ENCODE data around the gene NTM. TPM values are rescaled to one million over a fixed set of nuclear protein-coding genes. Genes with fewer than 3 reads are reported as not detected.

NTM gene
- total and polyA plus RNA-seq, 12 donors = 0.26 to 11.5 (median 4.0) TPM

- intact Hi-C loops (cut with DNase I) = no loop called here
- no peak for TF ChIP-seq POLR2A (IDR thresholded peaks at IDR 0.05)
- TF ChIP-seq, protein P1, sequence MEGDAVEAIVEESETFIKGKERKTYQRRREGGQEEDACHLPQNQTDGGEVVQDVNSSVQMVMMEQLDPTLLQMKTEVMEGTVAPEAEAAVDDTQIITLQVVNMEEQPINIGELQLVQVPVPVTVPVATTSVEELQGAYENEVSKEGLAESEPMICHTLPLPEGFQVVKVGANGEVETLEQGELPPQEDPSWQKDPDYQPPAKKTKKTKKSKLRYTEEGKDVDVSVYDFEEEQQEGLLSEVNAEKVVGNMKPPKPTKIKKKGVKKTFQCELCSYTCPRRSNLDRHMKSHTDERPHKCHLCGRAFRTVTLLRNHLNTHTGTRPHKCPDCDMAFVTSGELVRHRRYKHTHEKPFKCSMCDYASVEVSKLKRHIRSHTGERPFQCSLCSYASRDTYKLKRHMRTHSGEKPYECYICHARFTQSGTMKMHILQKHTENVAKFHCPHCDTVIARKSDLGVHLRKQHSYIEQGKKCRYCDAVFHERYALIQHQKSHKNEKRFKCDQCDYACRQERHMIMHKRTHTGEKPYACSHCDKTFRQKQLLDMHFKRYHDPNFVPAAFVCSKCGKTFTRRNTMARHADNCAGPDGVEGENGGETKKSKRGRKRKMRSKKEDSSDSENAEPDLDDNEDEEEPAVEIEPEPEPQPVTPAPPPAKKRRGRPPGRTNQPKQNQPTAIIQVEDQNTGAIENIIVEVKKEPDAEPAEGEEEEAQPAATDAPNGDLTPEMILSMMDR (IDR thresholded peaks at IDR 0.05) = no peak
- no peak for DNase-seq
- Histone ChIP-seq H3K36me3 (replicated peaks in 1 of 2) (no peaks in the 10 kb centered on the region), H3K4me1 (replicated peaks in 1 of 2) (no peaks in the 10 kb centered on the region), H3K27me3 (no peaks in the 10 kb centered on the region), H3K9me3 (replicated peaks in 1 of 3) (no peaks in the 10 kb centered on the region), H3K27ac (no peak overlapping the region), H3K4me3 (no peak overlapping the region)
- WGBS, 4 donors = 55 to 66% (median 61%) methylated on average over 7 to 9 of the region's 9 CpGs
These were observed 286.4 kb downstream of the NTM start for GRCh38 chr11:131656839-131657211.

- peak in 1 of 7 donors; percentile 30 for DNase-seq
- Histone ChIP-seq H3K4me3 (no peak overlapping the region), H3K27me3 (no peaks in the 10 kb centered on the region), H3K27ac (no peak overlapping the region), H3K4me1 (replicated peaks in 1 of 2) (no peaks in the 10 kb centered on the region), H3K9me3 (replicated peaks in 1 of 3) (no peaks in the 10 kb centered on the region), H3K36me3 (replicated peaks in 1 of 2) (no peaks in the 10 kb centered on the region)
- TF ChIP-seq, protein P1 (IDR thresholded peaks at IDR 0.05) = no peak
- TF ChIP-seq POLR2A (IDR thresholded peaks at IDR 0.05) = no peak
- WGBS, 4 donors = 80 to 84% (median 83%) methylated on average over 17 of the region's 17 CpGs
- intact Hi-C loops (cut with DNase I) = no loop called here
These were observed 288.0 kb downstream of the NTM start for GRCh38 chr11:131658414-131658813.

DNA sequence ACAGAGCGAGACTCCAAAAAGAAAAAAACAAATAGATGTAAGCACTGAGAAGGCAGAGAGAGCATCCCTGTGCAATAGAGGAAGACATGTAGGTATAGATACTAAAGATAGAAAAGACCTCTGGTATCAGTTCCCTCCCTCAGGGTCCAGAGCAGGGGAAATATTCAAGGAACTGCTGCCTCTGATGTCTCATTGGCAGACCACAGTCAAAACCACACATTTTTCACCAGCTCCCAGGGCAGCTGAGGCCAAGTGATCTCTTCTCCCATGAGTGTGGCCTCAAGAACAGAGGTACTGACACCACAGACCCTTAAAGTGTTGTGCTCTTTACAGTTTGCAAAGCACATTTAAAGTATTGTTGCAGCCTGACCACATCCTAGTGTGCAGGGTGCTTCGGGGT lies 288.5 kb downstream of the NTM start:
- H3K9me3 ChIP-seq (replicated peaks in 1 of 3) = no peaks in the 10 kb centered on the region
- WGBS, 4 donors = 79 to 96% (median 88%) methylated on average over 1 to 2 of the region's 2 CpGs
- intact Hi-C loops (cut with DNase I) = no loop called here
- TF ChIP-seq POLR2A (IDR thresholded peaks at IDR 0.05) = no peak
- TF ChIP-seq, protein P1 (IDR thresholded peaks at IDR 0.05) = no peak
- H3K27ac ChIP-seq = no peak overlapping the region
- H3K27me3 ChIP-seq = no peaks in the 10 kb centered on the region
- H3K4me1 ChIP-seq (replicated peaks in 1 of 2) = no peaks in the 10 kb centered on the region
- no peaks in the 10 kb centered on the region for H3K36me3 ChIP-seq (replicated peaks in 1 of 2)
- H3K4me3 ChIP-seq = no peak overlapping the region
- DNase-seq = peak in 1 of 7 donors; percentile 10

DNA sequence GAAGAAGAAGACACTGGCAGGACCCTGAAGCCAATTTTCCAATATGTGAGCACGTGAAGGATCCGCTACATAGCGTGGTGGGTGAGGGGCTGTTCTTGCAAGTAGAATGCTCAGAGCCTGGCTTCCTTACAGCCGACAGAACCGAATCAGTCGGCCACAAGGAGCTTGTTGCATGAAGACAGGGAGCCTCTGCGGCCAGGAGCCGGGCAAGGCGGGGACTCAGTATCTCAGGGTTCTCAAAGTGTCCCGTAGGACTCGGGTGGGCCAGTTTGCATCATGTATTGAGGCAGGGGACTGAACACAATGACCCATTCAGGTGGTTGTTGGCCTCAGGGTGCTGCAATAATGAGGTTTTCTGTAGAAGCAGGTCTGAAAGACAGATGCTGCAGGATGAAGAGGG lies 289.5 kb downstream of the NTM start:
- intact Hi-C loops (cut with DNase I) = no loop called here

More for the DNA sequence above, 289.5 kb downstream of the NTM start:
- DNase-seq = peak in 1 of 7 donors; percentile 42
- no peak for TF ChIP-seq POLR2A (IDR thresholded peaks at IDR 0.05)
- TF ChIP-seq, protein P1 (IDR thresholded peaks at IDR 0.05) = no peak
- no peaks in the 10 kb centered on the region for H3K4me1 ChIP-seq (replicated peaks in 1 of 2)
- no peak overlapping the region for H3K27ac ChIP-seq
- H3K27me3 ChIP-seq = no peaks in the 10 kb centered on the region
- H3K9me3 ChIP-seq (replicated peaks in 1 of 3) = no peaks in the 10 kb centered on the region
- 83 to 89% (median 87%) methylated on average over 10 to 11 of the region's 11 CpGs for WGBS, 4 donors
- no peak overlapping the region for H3K4me3 ChIP-seq
- H3K36me3 ChIP-seq (replicated peaks in 1 of 2) = no peaks in the 10 kb centered on the region

Measured in adrenal gland (tissue), 12 donors.